HG03520 (cell line): ENCODE results near the gene TRPM2.

Source experiments
- ATAC-seq: cut with Tn5 transposase; IDR thresholded peaks from one replicate; pipeline ENCODE4 v1.9.1; 2021; ENCODE audit warnings: mild to moderate bottlenecking, moderate library complexity; ENCODE audit not compliant: unreplicated experiment

Gene TRPM2

DNA sequence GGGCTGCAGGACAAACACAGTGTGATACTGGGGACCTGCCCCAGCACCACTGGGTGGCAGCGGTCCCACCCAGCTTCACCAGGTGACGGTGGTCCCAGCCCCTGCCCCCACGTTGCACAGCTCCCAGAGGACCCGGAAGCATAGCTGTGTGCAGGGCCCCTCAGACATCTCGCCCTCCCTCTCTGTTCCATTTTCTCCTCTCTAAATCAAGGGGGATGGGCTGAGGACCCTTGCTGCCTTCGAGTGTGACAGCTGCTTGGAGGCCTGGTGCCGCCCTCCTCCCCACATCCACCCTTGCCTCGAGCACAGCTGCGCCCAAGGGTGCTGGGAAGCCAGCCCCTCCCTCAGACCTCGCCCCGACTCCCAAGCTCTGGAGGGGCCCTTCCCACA is 85.8 kb downstream of the TRPM2 start:
- no peak for ATAC-seq

GRCh38 chr21:44440241-44441040 is 87.0 kb downstream of the TRPM2 start:
- no peak for ATAC-seq

DNA sequence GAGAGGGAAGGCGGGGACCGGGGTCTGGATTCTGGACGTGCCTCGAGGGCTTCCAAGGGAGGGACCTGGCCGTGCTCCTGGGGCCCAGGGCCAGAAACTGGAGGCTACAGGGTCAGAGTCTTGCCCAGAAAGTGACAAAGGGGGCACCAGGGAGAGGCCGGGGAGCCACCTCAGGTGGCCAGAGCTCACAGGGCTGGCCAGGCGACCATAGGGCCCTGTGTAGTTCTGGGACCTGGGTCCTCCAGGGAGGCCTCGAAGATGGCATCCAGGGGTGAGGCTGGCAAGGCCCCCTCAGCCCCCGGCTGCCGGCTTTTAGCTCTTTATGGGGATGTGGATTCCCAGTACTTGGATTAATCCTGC is 87.6 kb downstream of the TRPM2 start:
- no peak for ATAC-seq

DNA sequence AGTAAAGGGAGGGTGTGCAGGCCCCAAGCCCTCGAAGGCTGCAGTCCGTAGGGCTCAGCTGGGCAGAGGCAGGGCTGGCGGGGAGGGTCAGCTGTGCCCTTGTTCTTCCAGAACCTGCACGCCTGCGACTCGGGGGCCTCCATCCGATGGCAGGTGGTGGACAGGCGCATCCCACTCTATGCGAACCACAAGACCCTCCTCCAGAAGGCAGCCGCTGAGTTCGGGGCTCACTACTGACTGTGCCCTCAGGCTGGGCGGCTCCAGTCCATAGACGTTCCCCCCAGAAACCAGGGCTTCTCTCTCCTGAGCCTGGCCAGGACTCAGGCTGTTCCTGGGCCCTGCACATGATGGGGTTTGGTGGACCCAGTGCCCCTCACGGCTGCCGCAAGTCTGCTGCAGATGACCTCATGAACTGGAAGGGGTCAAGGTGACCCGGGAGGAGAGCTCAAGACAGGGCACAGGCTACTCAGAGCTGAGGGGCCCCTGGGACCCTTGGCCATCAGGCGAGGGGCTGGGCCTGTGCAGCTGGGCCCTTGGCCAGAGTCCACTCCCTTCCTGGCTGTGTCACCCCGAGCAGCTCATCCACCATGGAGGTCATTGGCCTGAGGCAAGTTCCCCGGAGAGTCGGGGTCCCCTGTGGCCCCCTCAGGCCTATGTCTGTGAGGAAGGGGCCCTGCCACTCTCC is 88.3 kb downstream of the TRPM2 start:
- ATAC-seq, result no peak

DNA sequence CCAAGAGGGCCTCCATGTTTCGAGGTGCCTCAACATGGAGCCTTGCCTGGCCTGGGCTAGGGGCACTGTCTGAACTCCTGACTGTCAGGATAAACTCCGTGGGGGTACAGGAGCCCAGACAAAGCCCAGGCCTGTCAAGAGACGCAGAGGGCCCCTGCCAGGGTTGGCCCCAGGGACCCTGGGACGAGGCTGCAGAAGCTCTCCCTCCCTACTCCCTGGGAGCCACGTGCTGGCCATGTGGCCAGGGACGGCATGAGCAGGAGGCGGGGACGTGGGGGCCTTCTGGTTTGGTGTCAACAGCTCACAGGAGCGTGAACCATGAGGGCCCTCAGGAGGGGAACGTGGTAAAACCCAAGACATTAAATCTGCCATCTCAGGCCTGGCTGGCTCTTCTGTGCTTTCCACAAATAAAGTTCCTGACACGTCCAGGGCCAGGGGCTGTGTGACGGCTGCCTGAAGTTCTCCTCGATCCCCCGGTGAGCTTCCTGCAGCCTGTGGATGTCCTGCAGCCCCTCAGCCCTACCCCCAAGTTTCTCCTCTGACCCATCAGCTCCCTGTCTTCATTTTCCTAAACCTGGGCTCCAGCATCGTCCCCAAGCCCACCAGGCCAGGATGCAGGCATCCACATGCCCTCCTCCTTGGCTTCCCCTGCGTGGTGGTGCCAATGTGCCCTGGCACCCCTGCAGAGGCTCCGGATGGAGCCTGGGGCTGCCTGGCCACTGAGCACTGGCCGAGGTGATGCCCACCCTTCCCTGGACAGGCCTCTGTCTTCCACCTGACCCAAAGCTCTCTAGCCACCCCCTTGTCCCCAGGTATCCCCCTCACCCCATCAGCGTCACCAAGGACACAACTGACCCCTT is 89.1 kb downstream of the TRPM2 start:
- ATAC-seq, result no peak

GRCh38 chr21:44443291-44443890 is 90.0 kb downstream of the TRPM2 start:
- ATAC-seq, result no peak

- no peak for ATAC-seq
Observed at GRCh38 chr21:44443891-44444285, 90.5 kb downstream of the TRPM2 start.

GRCh38 chr21:44444286-44444931 is 91.0 kb downstream of the TRPM2 start:
- ATAC-seq, result no peak

DNA sequence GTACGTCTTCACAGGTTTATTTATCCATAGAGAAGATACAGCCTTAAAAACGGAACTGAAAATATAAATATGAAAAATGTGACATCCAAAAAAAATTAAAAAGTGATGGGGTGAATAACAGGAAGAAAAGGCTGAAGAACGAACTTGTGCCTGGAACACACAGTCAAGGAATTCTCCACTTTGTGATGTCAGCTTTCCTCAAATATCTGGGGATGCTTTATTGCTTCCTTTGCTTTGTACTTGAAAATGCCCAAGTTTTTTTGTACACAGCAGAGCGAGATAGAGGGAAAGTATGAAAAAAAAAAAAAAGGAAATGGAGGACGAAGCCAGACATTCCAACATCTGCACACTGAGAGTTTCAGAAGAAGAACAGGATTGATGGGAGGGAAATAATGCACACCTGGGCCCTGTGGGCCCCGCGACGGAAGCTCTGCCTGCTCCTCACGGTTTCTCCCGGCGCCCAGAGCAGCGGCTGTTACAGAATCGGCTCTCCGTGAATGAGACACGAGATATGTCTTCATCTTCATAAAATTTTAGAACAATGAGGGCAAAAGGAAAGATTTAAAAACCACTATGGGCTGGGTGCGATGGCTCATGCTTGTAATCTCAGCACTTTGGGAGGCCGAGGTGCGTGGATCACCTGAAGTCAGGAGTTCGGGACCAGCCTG is 91.9 kb downstream of the TRPM2 start:
- no peak for ATAC-seq

- no peak for ATAC-seq
Observed at GRCh38 chr21:44448651-44449131, 95.3 kb downstream of the TRPM2 start.

DNA sequence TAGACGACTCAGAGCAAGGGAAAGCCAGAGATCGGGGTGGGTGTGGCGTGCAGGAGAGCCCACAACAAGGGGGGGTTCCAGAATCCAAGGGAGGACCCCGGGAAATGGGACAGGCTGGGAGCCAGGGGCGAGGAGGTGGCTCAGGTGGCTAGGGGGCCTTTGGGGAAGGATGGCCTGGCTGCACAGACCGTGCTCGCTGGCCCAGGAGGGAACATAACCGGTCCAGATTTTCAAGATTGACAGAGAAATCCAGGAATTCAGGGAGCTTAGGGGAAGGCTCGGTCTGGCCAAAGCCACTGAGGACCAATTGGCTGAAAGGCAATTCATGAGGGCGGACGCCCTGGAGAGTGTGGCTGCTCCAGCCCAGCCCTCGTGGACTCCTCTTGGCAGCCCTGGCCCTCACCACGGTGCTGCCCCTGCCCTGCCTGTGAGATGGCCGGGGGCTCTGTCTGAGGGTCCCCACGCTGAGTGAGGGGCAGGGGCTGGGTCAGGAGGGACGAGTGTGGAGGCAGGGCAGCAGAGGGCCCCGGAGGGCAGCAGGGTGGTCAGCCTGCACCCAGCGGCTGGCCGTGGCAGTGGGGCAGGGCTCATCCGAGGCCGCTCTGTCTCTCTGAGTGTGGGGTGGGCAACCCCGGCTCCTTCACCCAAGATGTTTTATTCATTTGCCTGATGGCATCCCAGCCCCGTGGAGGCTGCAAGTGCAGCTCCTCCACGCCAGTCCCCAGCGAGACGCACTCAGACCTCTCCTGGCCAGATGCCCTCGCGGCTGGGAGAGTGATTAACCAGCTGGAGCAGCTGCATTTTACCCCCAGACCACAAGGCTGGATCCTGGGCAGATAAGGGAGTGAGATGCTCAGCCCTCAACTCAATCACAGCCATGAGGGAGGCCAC is 96.3 kb downstream of the TRPM2 start:
- no peak for ATAC-seq

GRCh38 chr21:44450402-44450801 is 97.0 kb downstream of the TRPM2 start:
- no peak for ATAC-seq

DNA sequence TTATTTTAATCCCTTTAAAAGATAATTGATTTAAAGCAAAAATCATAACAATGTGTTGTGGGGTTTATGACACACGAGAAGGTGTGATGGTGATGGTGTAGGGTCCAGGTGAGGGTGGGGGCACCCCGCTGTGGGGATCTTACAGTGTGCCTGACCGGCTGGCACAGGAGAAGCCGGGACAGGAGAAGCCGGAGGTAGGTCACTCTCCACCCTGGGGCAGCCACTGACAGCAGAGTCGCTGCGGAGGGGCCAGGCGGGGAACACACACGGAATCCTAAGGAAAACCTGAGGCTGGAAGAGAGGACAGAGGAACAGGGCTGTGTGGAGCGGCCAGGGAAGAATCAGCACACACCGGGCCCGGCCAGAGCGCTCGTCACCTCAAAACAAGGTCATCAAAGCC is 97.6 kb downstream of the TRPM2 start:
- ATAC-seq, result no peak

GRCh38 chr21:44453120-44453519 is 99.7 kb downstream of the TRPM2 start:
- ATAC-seq, result no peak

GRCh38 chr21:44454058-44454457 is 100.6 kb downstream of the TRPM2 start:
- ATAC-seq, result no peak

GRCh38 chr21:44454747-44455523 is 101.5 kb downstream of the TRPM2 start, which contains the start of gene LRRC3:
Gene LRRC3, plus strand, starts transcription at chr21:44455510. Its CDS starts 1,135 bp downstream, at chr21:44456645.
- ATAC-seq, result no peak

DNA sequence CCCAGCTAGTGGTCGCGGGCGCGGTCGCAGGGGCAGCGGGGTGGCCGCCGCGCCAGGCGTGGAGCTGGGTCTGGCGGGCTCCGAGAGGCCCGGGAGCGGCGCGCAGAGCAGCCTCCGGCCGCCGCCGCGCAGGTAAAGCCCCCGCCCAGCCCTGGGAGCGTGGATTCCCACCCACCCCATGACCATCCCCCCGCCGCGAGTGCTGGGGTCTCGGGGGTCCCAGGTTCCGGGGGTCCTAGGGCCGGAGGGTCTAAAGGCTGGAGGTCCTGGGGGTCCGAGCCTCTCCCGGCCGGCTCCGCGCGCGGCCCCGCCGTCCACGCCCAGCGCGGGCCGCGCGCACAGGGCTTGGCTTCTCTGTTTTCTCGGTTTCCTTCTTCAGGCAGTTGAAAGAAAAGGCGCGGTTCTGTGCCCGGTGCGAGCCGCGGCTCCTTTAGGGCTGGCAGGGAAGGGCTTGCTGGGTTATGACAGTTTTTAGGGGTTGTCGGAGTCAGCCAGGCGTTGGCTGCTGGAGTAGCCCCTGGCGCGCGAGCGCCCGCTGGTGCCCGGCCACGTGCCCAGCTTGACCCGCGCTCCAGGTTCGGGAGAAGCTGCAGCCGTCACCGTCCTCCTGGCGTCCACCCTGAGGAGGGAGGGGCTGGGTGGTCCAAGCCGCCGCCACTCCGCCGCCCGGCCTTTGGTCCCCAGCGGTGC is 102.2 kb downstream of the TRPM2 start:
- ATAC-seq, result no peak
